ENCODE data around the gene DDAH1. TPM values are rescaled to one million over a fixed set of nuclear protein-coding genes. Genes with fewer than 3 reads are reported as not detected.

DDAH1 gene
- total and polyA plus RNA-seq, 12 donors: 2.4 to 84.5 (median 58.4) TPM

DNA sequence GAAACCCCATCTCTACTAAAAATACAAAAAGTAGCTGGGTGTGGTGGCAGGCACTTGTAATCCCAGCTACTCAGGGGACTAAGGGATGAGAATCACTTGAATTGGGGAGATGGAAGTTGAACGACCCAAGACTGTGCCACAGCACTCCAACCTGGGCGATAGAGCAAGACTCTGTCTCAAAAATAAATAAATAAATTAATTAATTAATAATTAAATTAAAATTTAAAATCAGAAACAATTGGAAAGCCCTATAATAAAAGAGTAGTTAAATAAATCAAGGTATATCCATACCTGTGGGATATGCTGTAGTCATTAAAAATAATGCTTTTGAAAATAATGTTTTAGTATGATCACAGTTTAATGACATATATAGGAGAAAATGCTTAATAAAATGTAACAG, 15.6 kb upstream of the DDAH1 start:
- intact Hi-C loops (cut with DNase I): no loop called here

DNA sequence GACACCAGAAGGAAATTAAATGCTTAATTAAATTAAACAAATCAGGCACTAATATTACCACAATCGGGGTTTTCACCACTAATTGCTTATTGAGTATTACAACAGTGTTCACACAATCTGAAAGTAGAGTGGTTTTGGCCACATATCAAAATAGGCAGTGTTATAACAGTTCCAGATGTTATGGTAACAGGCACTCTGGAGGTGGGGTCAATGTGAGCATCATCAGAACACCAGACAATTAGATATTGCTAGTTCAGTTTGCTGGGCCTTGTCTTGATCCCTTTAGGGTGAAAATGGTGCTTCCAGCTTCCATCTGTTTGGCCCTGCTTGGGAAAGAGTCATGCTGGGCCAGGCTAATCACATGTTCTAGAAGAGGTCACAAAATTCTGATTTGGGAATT, 14.5 kb upstream of the DDAH1 start:
- Histone ChIP-seq H3K27ac (no peak overlapping the region), H3K27me3 (no peaks in the 10 kb centered on the region), H3K9me3 (replicated peaks in 1 of 3) (no peaks in the 10 kb centered on the region), H3K4me3 (no peak overlapping the region), H3K4me1 (replicated peaks in 1 of 2) (no peaks in the 10 kb centered on the region), H3K36me3 (replicated peaks in 1 of 2) (no peaks in the 10 kb centered on the region)
- WGBS, 4 donors: 58 to 81% (median 74%) methylated on average over 1 of the region's 1 CpG
- intact Hi-C loops (cut with DNase I): no loop called here
- DNase-seq: no peak
- no peak for TF ChIP-seq POLR2A (IDR thresholded peaks at IDR 0.05)
- TF ChIP-seq, protein P1, sequence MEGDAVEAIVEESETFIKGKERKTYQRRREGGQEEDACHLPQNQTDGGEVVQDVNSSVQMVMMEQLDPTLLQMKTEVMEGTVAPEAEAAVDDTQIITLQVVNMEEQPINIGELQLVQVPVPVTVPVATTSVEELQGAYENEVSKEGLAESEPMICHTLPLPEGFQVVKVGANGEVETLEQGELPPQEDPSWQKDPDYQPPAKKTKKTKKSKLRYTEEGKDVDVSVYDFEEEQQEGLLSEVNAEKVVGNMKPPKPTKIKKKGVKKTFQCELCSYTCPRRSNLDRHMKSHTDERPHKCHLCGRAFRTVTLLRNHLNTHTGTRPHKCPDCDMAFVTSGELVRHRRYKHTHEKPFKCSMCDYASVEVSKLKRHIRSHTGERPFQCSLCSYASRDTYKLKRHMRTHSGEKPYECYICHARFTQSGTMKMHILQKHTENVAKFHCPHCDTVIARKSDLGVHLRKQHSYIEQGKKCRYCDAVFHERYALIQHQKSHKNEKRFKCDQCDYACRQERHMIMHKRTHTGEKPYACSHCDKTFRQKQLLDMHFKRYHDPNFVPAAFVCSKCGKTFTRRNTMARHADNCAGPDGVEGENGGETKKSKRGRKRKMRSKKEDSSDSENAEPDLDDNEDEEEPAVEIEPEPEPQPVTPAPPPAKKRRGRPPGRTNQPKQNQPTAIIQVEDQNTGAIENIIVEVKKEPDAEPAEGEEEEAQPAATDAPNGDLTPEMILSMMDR (IDR thresholded peaks at IDR 0.05): no peak

More for the DNA sequence above, 15.6 kb upstream of the DDAH1 start:
- H3K4me1 ChIP-seq (replicated peaks in 1 of 2): no peaks in the 10 kb centered on the region
- 86 to 92% (median 90%) methylated on average over 2 of the region's 2 CpGs for WGBS, 4 donors
- H3K27me3 ChIP-seq: no peaks in the 10 kb centered on the region
- no peak for DNase-seq
- H3K27ac ChIP-seq: no peak overlapping the region
- no peak overlapping the region for H3K4me3 ChIP-seq
- no peaks in the 10 kb centered on the region for H3K36me3 ChIP-seq (replicated peaks in 1 of 2)
- TF ChIP-seq POLR2A (IDR thresholded peaks at IDR 0.05): no peak
- TF ChIP-seq, protein P1 (IDR thresholded peaks at IDR 0.05): no peak
- H3K9me3 ChIP-seq (replicated peaks in 1 of 3): no peaks in the 10 kb centered on the region

DNA sequence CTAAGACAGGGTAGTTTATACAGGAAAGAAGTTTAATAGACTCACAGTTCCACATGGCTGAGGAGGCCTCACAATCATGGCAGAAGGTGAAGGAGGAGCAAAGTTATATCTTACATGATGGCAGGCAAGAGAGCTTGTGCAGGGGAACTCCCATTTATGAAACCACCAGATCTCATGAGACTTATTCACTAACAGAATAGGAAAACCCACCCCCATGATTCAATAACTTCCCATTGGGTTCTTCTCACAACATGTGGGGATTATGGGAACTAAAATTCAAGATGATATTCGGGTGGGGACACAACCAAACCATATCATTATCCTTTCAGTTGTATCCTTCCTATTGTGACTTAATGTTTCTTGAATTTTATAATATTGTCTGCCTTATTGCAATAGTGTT, 13.4 kb upstream of the DDAH1 start:
- H3K27ac ChIP-seq: no peak overlapping the region
- intact Hi-C loops (cut with DNase I): no loop called here
- no peaks in the 10 kb centered on the region for H3K9me3 ChIP-seq (replicated peaks in 1 of 3)
- H3K4me1 ChIP-seq (replicated peaks in 1 of 2): no peaks in the 10 kb centered on the region
- no peak for DNase-seq
- H3K36me3 ChIP-seq (replicated peaks in 1 of 2): no peaks in the 10 kb centered on the region
- TF ChIP-seq POLR2A (IDR thresholded peaks at IDR 0.05): no peak
- TF ChIP-seq, protein P1 (IDR thresholded peaks at IDR 0.05): no peak
- no peaks in the 10 kb centered on the region for H3K27me3 ChIP-seq
- WGBS, 4 donors: 63 to 75% (median 68%) methylated on average over 1 of the region's 1 CpG
- H3K4me3 ChIP-seq: no peak overlapping the region

DNA sequence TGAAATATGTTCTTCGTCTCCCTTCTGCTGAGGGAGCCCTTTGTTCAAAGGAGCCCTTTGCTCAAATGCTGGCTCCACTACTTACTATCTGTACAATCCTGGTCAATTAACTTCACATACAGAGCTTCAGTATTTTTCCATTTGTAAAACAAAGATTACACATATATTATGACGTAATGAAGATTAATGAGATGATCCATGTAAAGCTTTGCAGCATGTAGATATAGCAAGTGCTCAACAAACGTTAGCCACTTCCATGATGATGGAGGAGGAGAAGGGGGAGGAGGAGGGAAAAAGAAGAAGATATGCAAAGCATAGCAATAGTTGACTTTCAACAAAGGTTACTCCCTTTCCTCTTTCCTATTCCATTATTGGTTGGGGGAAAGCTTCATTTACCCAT, 10.1 kb upstream of the DDAH1 start:
- no peak overlapping the region for H3K4me3 ChIP-seq

More for the DNA sequence above, 10.1 kb upstream of the DDAH1 start:
- no peaks in the 10 kb centered on the region for H3K4me1 ChIP-seq (replicated peaks in 1 of 2)
- TF ChIP-seq, protein P1 (IDR thresholded peaks at IDR 0.05): no peak
- no peak for TF ChIP-seq POLR2A (IDR thresholded peaks at IDR 0.05)
- no peak overlapping the region for H3K27ac ChIP-seq
- no peaks in the 10 kb centered on the region for H3K27me3 ChIP-seq
- no peaks in the 10 kb centered on the region for H3K36me3 ChIP-seq (replicated peaks in 1 of 2)
- no peaks in the 10 kb centered on the region for H3K9me3 ChIP-seq (replicated peaks in 1 of 3)
- WGBS, 4 donors: 71 to 82% (median 77%) methylated on average over 3 of the region's 3 CpGs
- intact Hi-C loops (cut with DNase I): no loop called here
- no peak for DNase-seq
